ENCODE results near the gene TBC1D4.

DNA sequence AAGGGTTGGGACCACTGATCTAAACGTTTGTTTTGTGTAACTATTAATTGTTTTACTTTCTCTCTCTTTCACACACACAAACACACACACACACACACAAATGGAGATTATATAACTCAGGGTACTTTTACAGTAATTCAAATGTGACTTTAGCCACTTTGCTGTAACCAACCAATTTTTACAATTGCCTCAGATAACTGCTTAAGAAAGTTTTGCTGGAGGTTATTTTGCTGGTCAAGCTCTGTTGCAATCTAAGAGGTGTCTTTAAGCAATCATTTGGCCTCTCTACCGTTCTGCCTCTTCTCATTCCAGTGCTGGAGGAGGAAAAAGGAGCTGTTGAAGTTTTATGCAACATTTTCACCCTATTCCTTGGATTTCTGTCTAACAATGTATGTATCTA is 63.0 kb downstream of the TBC1D4 start:
- TF ChIP-seq POLR2A (IDR thresholded peaks at IDR 0.05), result no peak
- no peak for TF ChIP-seq POLR2AphosphoS5 (IDR thresholded peaks at IDR 0.05)
- TF ChIP-seq CTCF (IDR thresholded peaks at IDR 0.05), result no peak
- no peak for TF ChIP-seq EP300 (IDR thresholded peaks at IDR 0.05)
